Breast epithelium (tissue), 4 donors: Measurements from ENCODE around the gene CFAP107. TPM values are rescaled to one million over a fixed set of nuclear protein-coding genes. Genes with fewer than 3 reads are reported as not detected.

Experiments
- DNase-seq, 2 donors: peaks; one replicate each; pipeline ENCODE4 v3.0.0-alpha.2; 2019; ENCODE audit warnings: low spot score in 2 of 2
- H3K27ac ChIP-seq, 2 donors: fragments of 200-600 bp; sonication (generic) in 1 of 2; one replicate each; pipeline ENCODE4 v1.5.1; 2016 to 2019; ENCODE audit warnings: mild to moderate bottlenecking in 1 of 2
- H3K27me3 ChIP-seq, 2 donors: fragments of 200-600 bp; sonication (generic) in 1 of 2; one replicate each; pipeline versions ENCODE4 v1.5.1 to v1.6.0; 2017 to 2019; ENCODE audit warnings: control low read depth in 1 of 2, mild to moderate bottlenecking in 1 of 2
- H3K36me3 ChIP-seq: fragments of 200-600 bp; one replicate; pipeline ENCODE4 v1.5.1; 2019
- H3K4me1 ChIP-seq, 2 donors: fragments of 200-600 bp; sonication (generic); one replicate each; pipeline ENCODE4 v1.5.1; 2016 to 2019; ENCODE audit warnings: control low read depth in 1 of 2
- H3K4me3 ChIP-seq, 3 donors: fragments of 200-600 bp; sonication (generic); 1 replicate in 2 of 3; 2 replicates in 1 of 3; pipeline ENCODE4 v1.5.1; 2016 to 2019; ENCODE audit warnings: mild to moderate bottlenecking in 3 of 3, moderate library complexity in 2 of 3
- H3K9me3 ChIP-seq, 2 donors: fragments of 200-600 bp; sonication (generic) in 1 of 2; one replicate each; pipeline ENCODE4 v1.5.1; 2016 to 2019; ENCODE audit warnings: control low read depth in 1 of 2
- POLR2A ChIP-seq: fragments of 450-650 bp; IDR thresholded peaks from one replicate; pipeline ENCODE4 v1.6.1; 2016; ENCODE audit warnings: antibody characterized with exemption, mild to moderate bottlenecking, moderate library complexity
- POLR2AphosphoS5 ChIP-seq, 3 donors: sonication (generic); formaldehyde crosslinking; IDR thresholded peaks; one replicate each; pipeline ENCODE4 v1.6.1; 2017; ENCODE audit warnings: antibody characterized with exemption in 3 of 3
- intact Hi-C: fragments of 100-400 bp; cut with DNase I; formaldehyde crosslinking; loops from one replicate; pipeline ENCODE4 v1.15.1; 2023; ENCODE audit warnings: low total_unique reads
- total RNA-seq, 3 donors: library from RNA; depleted of rRNA; stranded (reverse); fragments of >200 nt; gene quantifications; one replicate each; pipeline ENCODE4 v1.1.0, GENCODE V29; 2016
- TF ChIP-seq, protein P1 (sequence below), 3 donors: fragments of 450-650 bp; IDR thresholded peaks; one replicate each; pipeline ENCODE4 v1.5.1; 2016 to 2017; ENCODE audit warnings: antibody characterized with exemption in 3 of 3, mild to moderate bottlenecking in 3 of 3, moderate library complexity in 3 of 3

The CFAP107 gene
- total RNA-seq, 3 donors from 2014 or later: not detected

DNA sequence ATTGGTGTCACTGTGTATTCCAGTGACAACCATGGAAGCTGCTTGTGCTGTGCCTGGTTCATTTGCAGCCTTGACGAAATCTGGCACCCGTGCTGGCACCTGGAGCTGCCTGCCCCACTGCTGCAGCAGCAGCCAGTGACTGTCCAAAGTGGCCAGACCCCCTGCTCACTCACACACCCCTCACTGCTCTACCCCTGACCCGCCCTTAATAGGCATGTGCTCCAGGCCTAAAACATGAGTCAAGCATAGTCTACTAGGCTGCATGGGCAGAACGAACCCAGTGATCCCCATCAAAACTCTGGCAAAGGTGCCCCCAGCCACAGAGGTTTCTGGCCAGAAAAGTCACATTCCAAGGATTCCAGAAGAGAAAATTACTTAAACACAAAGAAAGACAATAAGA, 52.9 kb downstream of the CFAP107 start:
- Histone ChIP-seq H3K4me1 (no peaks in the 10 kb centered on the region), H3K27ac (no peak overlapping the region), H3K36me3 (no peaks in the 10 kb centered on the region), H3K4me3 (no peak overlapping the region), H3K27me3 (no peaks in the 10 kb centered on the region), H3K9me3 (no peaks in the 10 kb centered on the region)
- intact Hi-C loops: no loop called here
- TF ChIP-seq POLR2AphosphoS5 (IDR thresholded peaks at IDR 0.05): no peak
- TF ChIP-seq, protein P1, sequence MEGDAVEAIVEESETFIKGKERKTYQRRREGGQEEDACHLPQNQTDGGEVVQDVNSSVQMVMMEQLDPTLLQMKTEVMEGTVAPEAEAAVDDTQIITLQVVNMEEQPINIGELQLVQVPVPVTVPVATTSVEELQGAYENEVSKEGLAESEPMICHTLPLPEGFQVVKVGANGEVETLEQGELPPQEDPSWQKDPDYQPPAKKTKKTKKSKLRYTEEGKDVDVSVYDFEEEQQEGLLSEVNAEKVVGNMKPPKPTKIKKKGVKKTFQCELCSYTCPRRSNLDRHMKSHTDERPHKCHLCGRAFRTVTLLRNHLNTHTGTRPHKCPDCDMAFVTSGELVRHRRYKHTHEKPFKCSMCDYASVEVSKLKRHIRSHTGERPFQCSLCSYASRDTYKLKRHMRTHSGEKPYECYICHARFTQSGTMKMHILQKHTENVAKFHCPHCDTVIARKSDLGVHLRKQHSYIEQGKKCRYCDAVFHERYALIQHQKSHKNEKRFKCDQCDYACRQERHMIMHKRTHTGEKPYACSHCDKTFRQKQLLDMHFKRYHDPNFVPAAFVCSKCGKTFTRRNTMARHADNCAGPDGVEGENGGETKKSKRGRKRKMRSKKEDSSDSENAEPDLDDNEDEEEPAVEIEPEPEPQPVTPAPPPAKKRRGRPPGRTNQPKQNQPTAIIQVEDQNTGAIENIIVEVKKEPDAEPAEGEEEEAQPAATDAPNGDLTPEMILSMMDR (IDR thresholded peaks at IDR 0.05): no peak
- no peak for TF ChIP-seq POLR2A
- DNase-seq: no peak

GRCh38 chr1:12799730-12800129, 53.7 kb downstream of the CFAP107 start:
- intact Hi-C loops: no loop called here
- TF ChIP-seq POLR2AphosphoS5 (IDR thresholded peaks at IDR 0.05) (no peak), POLR2A (no peak)
- TF ChIP-seq, protein P1 (IDR thresholded peaks at IDR 0.05): no peak
- Histone ChIP-seq H3K4me3 (no peak overlapping the region), H3K36me3 (no peaks in the 10 kb centered on the region), H3K4me1 (no peaks in the 10 kb centered on the region), H3K27me3 (no peaks in the 10 kb centered on the region), H3K9me3 (peaks cover 0 to 5% of the 10 kb centered on the region in 2 donors), H3K27ac (no peak overlapping the region)
- DNase-seq: no peak

GRCh38 chr1:12809933-12810332, 63.9 kb downstream of the CFAP107 start:
- Histone ChIP-seq H3K27me3 (no peaks in the 10 kb centered on the region), H3K4me1 (no peaks in the 10 kb centered on the region), H3K27ac (no peak overlapping the region), H3K9me3 (peaks cover 0 to 7% of the 10 kb centered on the region in 2 donors), H3K4me3 (no peak overlapping the region), H3K36me3 (no peaks in the 10 kb centered on the region)
- no peak for DNase-seq
- intact Hi-C loops: no loop called here
- TF ChIP-seq POLR2A: no peak
- TF ChIP-seq, protein P1 (IDR thresholded peaks at IDR 0.05): no peak
- TF ChIP-seq POLR2AphosphoS5 (IDR thresholded peaks at IDR 0.05): no peak

DNA sequence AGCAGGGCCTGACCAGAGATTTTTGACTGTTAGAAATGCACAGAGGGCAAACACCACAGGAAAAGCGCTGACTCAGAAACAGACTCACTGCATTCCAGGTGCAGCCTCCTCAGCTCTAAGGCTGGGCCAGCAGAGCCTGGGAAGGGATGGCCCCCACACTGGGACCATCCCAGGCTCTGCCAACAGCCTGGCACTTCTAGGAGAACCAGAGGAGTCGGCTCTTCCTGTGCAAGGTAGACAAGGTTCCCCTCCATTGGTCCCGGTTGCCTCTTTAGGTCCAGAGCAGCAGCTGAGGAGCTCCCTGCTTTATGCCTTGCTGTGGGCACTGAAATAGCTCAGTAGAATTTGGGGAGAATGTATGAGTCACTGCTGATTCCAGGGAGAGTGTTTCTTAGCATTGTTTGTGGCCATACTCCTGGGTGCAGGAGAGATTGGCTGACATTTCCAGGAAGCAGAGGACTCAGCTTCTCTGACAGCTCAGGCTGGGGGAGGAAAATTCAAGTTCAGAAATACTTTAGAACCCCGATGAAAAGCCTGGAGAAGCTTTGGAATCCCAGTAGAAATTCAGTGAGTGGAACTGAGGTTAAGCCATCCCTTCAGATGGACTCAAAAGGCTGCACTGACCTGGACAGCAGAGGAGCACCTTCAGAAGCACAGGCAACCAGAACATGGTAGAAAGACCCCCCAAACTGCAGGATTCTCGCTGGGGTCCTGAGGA, 64.8 kb downstream of the CFAP107 start:
- Histone ChIP-seq H3K27ac (no peak overlapping the region), H3K4me1 (no peaks in the 10 kb centered on the region), H3K4me3 (no peak overlapping the region), H3K36me3 (no peaks in the 10 kb centered on the region), H3K27me3 (no peaks in the 10 kb centered on the region), H3K9me3 (no peaks in the 10 kb centered on the region)
- TF ChIP-seq POLR2AphosphoS5 (IDR thresholded peaks at IDR 0.05): no peak
- TF ChIP-seq POLR2A: no peak
- TF ChIP-seq, protein P1 (IDR thresholded peaks at IDR 0.05): no peak
- intact Hi-C loops: no loop called here
- no peak for DNase-seq

GRCh38 chr1:12811409-12811784, 65.4 kb downstream of the CFAP107 start:
- no peak for DNase-seq
- TF ChIP-seq POLR2AphosphoS5 (IDR thresholded peaks at IDR 0.05): no peak
- TF ChIP-seq, protein P1 (IDR thresholded peaks at IDR 0.05): no peak
- TF ChIP-seq POLR2A: no peak
- intact Hi-C loops: no loop called here

More at GRCh38 chr1:12811409-12811784, 65.4 kb downstream of the CFAP107 start:
- H3K36me3 ChIP-seq: no peaks in the 10 kb centered on the region
- no peaks in the 10 kb centered on the region for H3K27me3 ChIP-seq
- H3K9me3 ChIP-seq: no peaks in the 10 kb centered on the region
- no peaks in the 10 kb centered on the region for H3K4me1 ChIP-seq
- H3K4me3 ChIP-seq: no peak overlapping the region
- no peak overlapping the region for H3K27ac ChIP-seq

Other genes starting within 250 kb of the CFAP107 start
- gene DHRS3, start 128.0 kb upstream of the CFAP107 start, total RNA-seq: 100 to 1,000 TPM; 109 to 151 (median 117) TPM
- not detected for gene AADACL4, start 102.1 kb upstream of the CFAP107 start, total RNA-seq
- gene AADACL3, start 30.1 kb upstream of the CFAP107 start, total RNA-seq: under 1 TPM in 1 of 3 donors, not detected in 2; under 0.01 TPM
- not detected for gene PRAMEF12, start 27.5 kb downstream of the CFAP107 start, total RNA-seq
- gene PRAMEF1, start 45.2 kb downstream of the CFAP107 start, total RNA-seq: not detected
- not detected for gene PRAMEF11, start 85.2 kb downstream of the CFAP107 start, total RNA-seq
- not detected for gene HNRNPCL1, start 102.5 kb downstream of the CFAP107 start, total RNA-seq
- gene PRAMEF2, start 110.9 kb downstream of the CFAP107 start, total RNA-seq: not detected
- not detected for gene PRAMEF4, start 140.0 kb downstream of the CFAP107 start, total RNA-seq
- gene PRAMEF10, start 152.1 kb downstream of the CFAP107 start, total RNA-seq: not detected
- not detected for gene PRAMEF7, start 170.4 kb downstream of the CFAP107 start, total RNA-seq
- not detected for gene PRAMEF6, start 201.4 kb downstream of the CFAP107 start, total RNA-seq